ENCODE results near the gene PLXNB1. TPM values are rescaled to one million over a fixed set of nuclear protein-coding genes. Genes with fewer than 3 reads are reported as not detected.

The PLXNB1 gene
- total and polyA plus RNA-seq, 5 experiments from 2014 or later, result 2.0 to 3.2 TPM; not detected in 3

GRCh38 chr3:48423241-48423882, 6.5 kb downstream of the PLXNB1 start:
- H3K27me3 Mint-ChIP-seq, result no peaks in the 10 kb centered on the region
- DNase-seq (no peak), ATAC-seq (no peak)
- H3K4me3 Mint-ChIP-seq, result no peak overlapping the region
- H3K9me3 Mint-ChIP-seq, result no peaks in the 10 kb centered on the region
- H3K36me3 Mint-ChIP-seq, result no peaks in the 10 kb centered on the region
- POLR2A ChIA-PET, result no interaction called here
- H3K4me1 Mint-ChIP-seq, result peaks cover 0 to 7% (median 5%) of the 10 kb centered on the region in 4 donors
- H3K27ac Mint-ChIP-seq, result peak overlapping the region in 1 of 10 donors; percentile 24

- Mint-ChIP-seq H3K36me3 (no peaks in the 10 kb centered on the region), H3K9me3 (no peaks in the 10 kb centered on the region), H3K4me3 (no peak overlapping the region), H3K27me3 (no peaks in the 10 kb centered on the region), H3K27ac (peak overlapping the region in 2 of 10 donors; percentile 24 to 68), H3K4me1 (peaks cover 0 to 7% (median 5%) of the 10 kb centered on the region in 4 donors)
- POLR2A ChIA-PET, result no interaction called here
- no peak for DNase-seq
- no peak for ATAC-seq
These were observed 7.2 kb downstream of the PLXNB1 start for GRCh38 chr3:48422681-48423080.

- ATAC-seq, result no peak
- DNase-seq, result no peak
- Mint-ChIP-seq H3K4me3 (no peak overlapping the region), H3K27me3 (no peaks in the 10 kb centered on the region), H3K4me1 (peaks cover 0 to 7% (median 5%) of the 10 kb centered on the region in 4 donors), H3K27ac (no peak overlapping the region), H3K9me3 (no peaks in the 10 kb centered on the region), H3K36me3 (no peaks in the 10 kb centered on the region)
- POLR2A ChIA-PET, result no interaction called here
These were observed 7.6 kb downstream of the PLXNB1 start for GRCh38 chr3:48422272-48422671.

GRCh38 chr3:48420561-48420960, 9.3 kb downstream of the PLXNB1 start:
- Mint-ChIP-seq H3K4me1 (peaks cover 0 to 7% (median 5%) of the 10 kb centered on the region in 4 donors), H3K27me3 (no peaks in the 10 kb centered on the region), H3K9me3 (no peaks in the 10 kb centered on the region), H3K27ac (peak overlapping the region in 1 of 10 donors; percentile 41), H3K36me3 (no peaks in the 10 kb centered on the region), H3K4me3 (no peak overlapping the region)
- POLR2A ChIA-PET, result no interaction called here
- peak in 1 of 10 donors; percentile 52 for DNase-seq
- no peak for ATAC-seq

GRCh38 chr3:48419597-48419996, 10.3 kb downstream of the PLXNB1 start:
- no peaks in the 10 kb centered on the region for H3K36me3 Mint-ChIP-seq
- no peaks in the 10 kb centered on the region for H3K27me3 Mint-ChIP-seq
- no peaks in the 10 kb centered on the region for H3K9me3 Mint-ChIP-seq
- peaks cover 0 to 7% (median 5%) of the 10 kb centered on the region in 4 donors for H3K4me1 Mint-ChIP-seq
- ATAC-seq, result no peak
- POLR2A ChIA-PET, result no interaction called here
- H3K4me3 Mint-ChIP-seq, result no peak overlapping the region
- peak in 1 of 10 donors; percentile 13 for DNase-seq
- no peak overlapping the region for H3K27ac Mint-ChIP-seq

GRCh38 chr3:48419149-48419548, 10.7 kb downstream of the PLXNB1 start:
- no peaks in the 10 kb centered on the region for H3K27me3 Mint-ChIP-seq
- H3K4me3 Mint-ChIP-seq, result no peak overlapping the region
- no peaks in the 10 kb centered on the region for H3K36me3 Mint-ChIP-seq
- H3K27ac Mint-ChIP-seq, result no peak overlapping the region
- POLR2A ChIA-PET, result no interaction called here
- DNase-seq, result no peak
- ATAC-seq, result no peak
- H3K9me3 Mint-ChIP-seq, result no peaks in the 10 kb centered on the region
- peaks cover 0 to 7% (median 5%) of the 10 kb centered on the region in 4 donors for H3K4me1 Mint-ChIP-seq

GRCh38 chr3:48418651-48419050, 11.2 kb downstream of the PLXNB1 start:
- POLR2A ChIA-PET, result no interaction called here
- Mint-ChIP-seq H3K4me3 (no peak overlapping the region), H3K9me3 (no peaks in the 10 kb centered on the region), H3K36me3 (no peaks in the 10 kb centered on the region), H3K27me3 (no peaks in the 10 kb centered on the region), H3K4me1 (peaks cover 0 to 7% (median 5%) of the 10 kb centered on the region in 4 donors), H3K27ac (no peak overlapping the region)
- ATAC-seq (no peak), DNase-seq (no peak)

GRCh38 chr3:48418140-48418539, 11.7 kb downstream of the PLXNB1 start:
- H3K4me1 Mint-ChIP-seq, result peaks cover 0 to 6% (median 4%) of the 10 kb centered on the region in 4 donors
- no peak overlapping the region for H3K27ac Mint-ChIP-seq
- H3K9me3 Mint-ChIP-seq, result no peaks in the 10 kb centered on the region
- ATAC-seq (no peak), DNase-seq (peak in 1 of 10 donors; percentile 52)
- H3K36me3 Mint-ChIP-seq, result no peaks in the 10 kb centered on the region
- POLR2A ChIA-PET, result no interaction called here
- no peaks in the 10 kb centered on the region for H3K27me3 Mint-ChIP-seq
- H3K4me3 Mint-ChIP-seq, result no peak overlapping the region

GRCh38 chr3:48417529-48418108, 12.3 kb downstream of the PLXNB1 start:
- DNase-seq, result peak in 1 of 10 donors; percentile 27
- Mint-ChIP-seq H3K9me3 (no peaks in the 10 kb centered on the region), H3K4me3 (no peak overlapping the region), H3K27ac (peak overlapping the region in 1 of 10 donors; percentile 65), H3K4me1 (peaks cover 0 to 6% (median 3%) of the 10 kb centered on the region in 4 donors), H3K27me3 (no peaks in the 10 kb centered on the region), H3K36me3 (no peaks in the 10 kb centered on the region)
- POLR2A ChIA-PET, result no interaction called here
- ATAC-seq, result no peak

- H3K36me3 Mint-ChIP-seq, result no peaks in the 10 kb centered on the region
- H3K4me3 Mint-ChIP-seq, result no peak overlapping the region
- POLR2A ChIA-PET, result no interaction called here
These were observed 13.3 kb downstream of the PLXNB1 start for GRCh38 chr3:48416546-48416945.

GRCh38 chr3:48416091-48416505, 13.8 kb downstream of the PLXNB1 start:
- POLR2A ChIA-PET, result no interaction called here
- Mint-ChIP-seq H3K4me3 (no peak overlapping the region), H3K4me1 (no peaks in the 10 kb centered on the region), H3K36me3 (no peaks in the 10 kb centered on the region), H3K27me3 (no peaks in the 10 kb centered on the region), H3K9me3 (no peaks in the 10 kb centered on the region), H3K27ac (no peak overlapping the region)
- DNase-seq, result no peak
- no peak for ATAC-seq

More at GRCh38 chr3:48416546-48416945, 13.3 kb downstream of the PLXNB1 start:
- no peak for DNase-seq
- peak overlapping the region in 1 of 10 donors; percentile 58 for H3K27ac Mint-ChIP-seq
- no peaks in the 10 kb centered on the region for H3K9me3 Mint-ChIP-seq
- no peak for ATAC-seq
- H3K27me3 Mint-ChIP-seq, result no peaks in the 10 kb centered on the region
- peaks cover 0 to 1% (median 0%) of the 10 kb centered on the region in 4 donors for H3K4me1 Mint-ChIP-seq

GRCh38 chr3:48415251-48415953, 14.5 kb downstream of the PLXNB1 start:
- no peak for DNase-seq
- H3K27me3 Mint-ChIP-seq, result no peaks in the 10 kb centered on the region
- no peaks in the 10 kb centered on the region for H3K4me1 Mint-ChIP-seq
- no peak for ATAC-seq
- H3K4me3 Mint-ChIP-seq, result no peak overlapping the region
- POLR2A ChIA-PET, result no interaction called here
- peak overlapping the region in 1 of 10 donors; percentile 58 for H3K27ac Mint-ChIP-seq
- H3K9me3 Mint-ChIP-seq, result no peaks in the 10 kb centered on the region
- H3K36me3 Mint-ChIP-seq, result no peaks in the 10 kb centered on the region
